HepG2 (cell line): ENCODE measurements around the gene HECTD1.

ENCODE experiments used
- EZH2 ChIP-seq: conservative IDR thresholded peaks from 2 replicates; pipeline ENCODE4 v1.6.1; 2012; ENCODE audit warnings: mild to moderate bottlenecking, low read depth, low read length, moderate library complexity
- HNF4G ChIP-seq, 2 experiments: sonication (generic) in 1 of 2; formaldehyde crosslinking in 1 of 2; IDR thresholded peaks; 2 replicates each; pipeline versions ENCODE4 v1.4.0 to v1.6.1; 2011 to 2020; ENCODE audit warnings: borderline replicate concordance in 2 of 2, low read depth in 2 of 2, mild to moderate bottlenecking in 2 of 2, low read length in 1 of 2, missing genetic modification reagents in 1 of 2, moderate library complexity in 1 of 2
- KAT2B ChIP-seq: fragments of 150-350 bp; IDR thresholded peaks from 2 replicates; pipeline ENCODE4 v1.6.1; 2014; ENCODE audit warnings: low read depth, low read length, borderline replicate concordance
- NFIB ChIP-seq: sonication (generic); formaldehyde crosslinking; IDR thresholded peaks from 2 replicates; pipeline ENCODE4 v1.9.0; 2021; ENCODE audit warnings: missing genetic modification reagents, mild to moderate bottlenecking, borderline replicate concordance
- ZSCAN20 ChIP-seq: sonication (generic); formaldehyde crosslinking; IDR thresholded peaks from 2 replicates; pipeline ENCODE4 v1.4.0; 2020; ENCODE audit warnings: missing genetic modification reagents, mild to moderate bottlenecking, borderline replicate concordance

DNA sequence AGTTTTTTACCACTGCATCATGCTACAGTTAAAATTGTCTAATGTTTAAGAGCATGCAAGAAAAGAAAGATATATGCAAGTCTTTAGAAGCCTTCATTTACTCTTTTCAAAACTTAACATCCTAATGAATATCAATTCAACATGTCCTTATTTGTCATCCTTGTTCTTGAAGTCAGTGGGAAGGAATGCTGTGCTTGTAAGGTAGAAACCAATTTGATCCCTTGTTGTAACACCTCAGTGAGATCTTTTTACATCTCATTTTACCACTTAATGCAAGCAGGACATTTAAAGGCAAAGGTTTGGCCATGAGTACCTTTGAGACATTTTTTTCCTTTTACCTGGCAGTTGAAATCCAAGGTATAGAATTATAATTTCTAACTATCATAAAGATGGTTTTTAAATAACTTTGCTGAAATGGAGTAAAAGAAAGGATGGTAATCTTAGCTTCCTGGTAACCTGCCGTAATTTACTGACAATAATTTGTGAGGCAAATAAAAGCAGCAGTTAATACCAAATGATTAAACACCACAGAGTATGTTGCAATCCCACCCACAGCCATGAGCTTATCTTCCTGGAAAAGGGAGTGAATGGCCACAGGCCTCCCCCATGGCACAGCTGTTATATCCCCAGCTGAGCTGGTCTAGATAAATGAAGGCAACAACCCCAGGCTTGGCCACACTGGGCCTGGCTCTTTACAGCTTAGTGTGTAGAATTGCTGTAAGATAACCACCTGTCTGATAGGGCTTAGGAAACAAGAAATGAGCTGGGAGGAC is 148.3 kb downstream of the HECTD1 start:
- TF ChIP-seq NFIB (no peak), ZSCAN20 (CRISPR knock-in tag) (no peak), KAT2B (no peak), EZH2 (no peak), HNF4G (IDR thresholded peaks at IDR 0.05; ENCODE audit: borderline replicate concordance, low read depth, low read length) (no peak), HNF4G (CRISPR knock-in tag; IDR thresholded peaks at IDR 0.05; ENCODE audit: borderline replicate concordance, low read depth) (no peak)
